Glutamatergic neuron (in vitro differentiated cells): Measurements from ENCODE around the gene PPP2R2C. TPM values are rescaled to one million over a fixed set of nuclear protein-coding genes. Genes with fewer than 3 reads are reported as not detected.

ENCODE experiments used
- DNase-seq: peaks from one replicate; pipeline ENCODE4 v3.0.0; 2022
- H3K27ac Mint-ChIP-seq: one replicate; pipeline ENCODE4 v1.8.0; 2020; ENCODE audit warnings: mild to moderate bottlenecking, mixed read lengths, inconsistent platforms; ENCODE audit not compliant: unreplicated experiment
- H3K27me3 Mint-ChIP-seq: one replicate; pipeline ENCODE4 v1.8.0; 2020; ENCODE audit warnings: mild to moderate bottlenecking, moderate library complexity, mixed read lengths, inconsistent platforms; ENCODE audit not compliant: unreplicated experiment
- H3K36me3 Mint-ChIP-seq: one replicate; pipeline ENCODE4 v1.8.0; 2020; ENCODE audit warnings: mild to moderate bottlenecking, mixed read lengths, inconsistent platforms; ENCODE audit not compliant: unreplicated experiment
- H3K4me1 Mint-ChIP-seq: one replicate; pipeline ENCODE4 v1.8.0; 2020; ENCODE audit warnings: mild to moderate bottlenecking, low read depth, mixed read lengths, inconsistent platforms; ENCODE audit not compliant: unreplicated experiment
- H3K4me3 Mint-ChIP-seq: one replicate; pipeline ENCODE4 v1.8.0; 2020; ENCODE audit warnings: mild to moderate bottlenecking, mixed read lengths, inconsistent platforms; ENCODE audit not compliant: unreplicated experiment
- H3K9me3 Mint-ChIP-seq: one replicate; pipeline ENCODE4 v1.8.0; 2020; ENCODE audit warnings: mild to moderate bottlenecking, moderate library complexity, mixed read lengths, inconsistent platforms; ENCODE audit not compliant: unreplicated experiment
- total RNA-seq: library from RNA; stranded (reverse); fragmentation: NEBNext Ultra II Directional; extraction: Animal tissue kit (Norgen Biotek cat#: 25700); gene quantifications from one replicate; pipeline ENCODE4 v1.2.1, GENCODE V29; 2021; ENCODE audit not compliant: unreplicated experiment
- TF ChIP-seq, protein P1 (sequence below): fragments of 200-600 bp; sonication (generic); IDR thresholded peaks from one replicate; pipeline ENCODE4 v1.5.0; 2021; ENCODE audit not compliant: partially characterized antibody, unreplicated experiment

PPP2R2C gene
- total RNA-seq, 1 donor from 2014 or later: 9.4 TPM

DNA sequence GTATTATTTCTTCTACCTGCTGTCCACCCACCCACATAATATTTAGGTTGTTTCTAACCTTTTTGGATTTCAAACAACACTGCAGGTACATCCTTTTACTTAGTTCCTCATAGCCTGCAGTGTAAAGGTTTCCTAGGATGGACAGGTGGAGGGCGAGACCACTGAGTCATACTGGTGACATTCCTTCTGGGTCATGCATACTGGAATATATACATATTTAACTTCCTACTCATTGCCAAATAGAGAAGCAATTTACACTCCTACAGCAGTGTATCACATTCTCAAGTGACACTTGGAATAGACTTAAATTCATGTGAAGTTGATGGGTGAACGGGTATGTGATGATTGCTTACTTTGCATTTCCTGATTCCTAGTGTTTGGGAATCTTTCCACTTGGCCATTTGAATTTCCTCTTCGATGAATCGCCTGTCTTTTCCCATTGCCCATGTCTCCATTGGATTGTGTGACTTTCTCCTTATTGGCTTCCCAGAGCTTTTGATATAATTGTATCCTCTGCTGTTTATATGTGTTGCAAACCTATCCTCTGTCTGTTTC is 8.2 kb upstream of the PPP2R2C start:
- TF ChIP-seq, protein P1, sequence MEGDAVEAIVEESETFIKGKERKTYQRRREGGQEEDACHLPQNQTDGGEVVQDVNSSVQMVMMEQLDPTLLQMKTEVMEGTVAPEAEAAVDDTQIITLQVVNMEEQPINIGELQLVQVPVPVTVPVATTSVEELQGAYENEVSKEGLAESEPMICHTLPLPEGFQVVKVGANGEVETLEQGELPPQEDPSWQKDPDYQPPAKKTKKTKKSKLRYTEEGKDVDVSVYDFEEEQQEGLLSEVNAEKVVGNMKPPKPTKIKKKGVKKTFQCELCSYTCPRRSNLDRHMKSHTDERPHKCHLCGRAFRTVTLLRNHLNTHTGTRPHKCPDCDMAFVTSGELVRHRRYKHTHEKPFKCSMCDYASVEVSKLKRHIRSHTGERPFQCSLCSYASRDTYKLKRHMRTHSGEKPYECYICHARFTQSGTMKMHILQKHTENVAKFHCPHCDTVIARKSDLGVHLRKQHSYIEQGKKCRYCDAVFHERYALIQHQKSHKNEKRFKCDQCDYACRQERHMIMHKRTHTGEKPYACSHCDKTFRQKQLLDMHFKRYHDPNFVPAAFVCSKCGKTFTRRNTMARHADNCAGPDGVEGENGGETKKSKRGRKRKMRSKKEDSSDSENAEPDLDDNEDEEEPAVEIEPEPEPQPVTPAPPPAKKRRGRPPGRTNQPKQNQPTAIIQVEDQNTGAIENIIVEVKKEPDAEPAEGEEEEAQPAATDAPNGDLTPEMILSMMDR: no peak
- Mint-ChIP-seq H3K9me3 (peaks cover 2% of the 10 kb centered on the region), H3K27ac (no peak overlapping the region), H3K4me3 (no peak overlapping the region), H3K27me3 (peaks cover 1% of the 10 kb centered on the region), H3K36me3 (peaks cover 11% of the 10 kb centered on the region), H3K4me1 (peaks cover 9% of the 10 kb centered on the region)
- no peak for DNase-seq

DNA sequence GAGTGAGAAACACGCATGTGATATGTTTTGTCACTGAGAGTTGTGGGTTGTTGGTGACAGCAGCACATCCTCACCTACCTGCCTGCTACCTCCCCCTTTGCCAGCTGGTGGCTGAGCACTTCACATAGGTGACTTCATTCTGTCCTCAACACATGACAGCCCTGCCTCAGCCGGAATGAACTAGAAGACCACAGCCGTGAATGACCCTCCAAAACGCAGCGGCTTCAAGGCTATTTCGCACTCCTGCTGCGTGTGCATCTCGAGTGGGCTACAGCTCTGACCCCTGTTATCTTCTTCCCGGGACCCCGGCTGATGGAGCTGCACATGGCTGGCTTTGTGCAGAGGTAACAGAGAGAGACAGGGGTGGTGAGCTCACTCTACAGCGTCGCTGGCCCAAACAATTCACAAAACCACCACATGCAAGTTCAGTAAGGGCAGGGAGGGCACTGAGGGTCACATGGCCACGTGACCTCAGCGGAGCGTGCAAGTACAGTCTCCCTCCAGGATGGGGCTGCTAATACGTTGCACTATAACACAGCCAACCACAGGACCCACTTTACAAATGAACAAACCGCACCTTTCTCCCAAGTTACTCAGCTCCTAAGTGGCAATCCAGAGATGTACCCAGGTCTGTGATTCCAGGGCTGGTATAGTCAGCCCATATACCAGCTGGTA is 6.3 kb upstream of the PPP2R2C start:
- no peaks in the 10 kb centered on the region for H3K36me3 Mint-ChIP-seq
- H3K9me3 Mint-ChIP-seq: peaks cover 5% of the 10 kb centered on the region
- no peak overlapping the region for H3K27ac Mint-ChIP-seq
- TF ChIP-seq, protein P1: no peak
- no peak for DNase-seq
- peaks cover 9% of the 10 kb centered on the region for H3K4me1 Mint-ChIP-seq
- peaks cover 5% of the 10 kb centered on the region for H3K27me3 Mint-ChIP-seq
- no peak overlapping the region for H3K4me3 Mint-ChIP-seq

DNA sequence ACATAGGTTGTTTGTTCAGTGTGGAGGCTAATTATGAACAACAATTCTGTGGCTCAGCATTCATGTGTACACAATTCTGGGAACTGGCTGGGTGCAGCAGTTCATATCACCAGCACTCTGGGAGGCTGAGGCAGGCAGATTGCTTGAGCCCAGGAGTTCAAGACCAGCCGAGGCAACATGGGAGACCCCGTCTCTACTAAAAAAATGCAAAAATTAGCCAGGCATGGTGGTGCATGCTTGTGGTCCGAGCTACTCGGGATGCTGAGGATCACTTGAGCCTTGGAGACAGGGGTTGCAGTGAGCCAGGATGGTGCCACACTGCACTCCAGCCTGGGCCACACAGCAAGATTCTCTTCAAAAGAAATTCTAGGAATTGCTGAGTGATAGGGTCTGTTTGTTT is 4.5 kb upstream of the PPP2R2C start:
- peaks cover 9% of the 10 kb centered on the region for H3K4me1 Mint-ChIP-seq
- H3K4me3 Mint-ChIP-seq: no peak overlapping the region
- H3K27ac Mint-ChIP-seq: no peak overlapping the region
- no peak for DNase-seq
- TF ChIP-seq, protein P1: no peak
- no peaks in the 10 kb centered on the region for H3K36me3 Mint-ChIP-seq
- peaks cover 11% of the 10 kb centered on the region for H3K27me3 Mint-ChIP-seq
- peaks cover 5% of the 10 kb centered on the region for H3K9me3 Mint-ChIP-seq

DNA sequence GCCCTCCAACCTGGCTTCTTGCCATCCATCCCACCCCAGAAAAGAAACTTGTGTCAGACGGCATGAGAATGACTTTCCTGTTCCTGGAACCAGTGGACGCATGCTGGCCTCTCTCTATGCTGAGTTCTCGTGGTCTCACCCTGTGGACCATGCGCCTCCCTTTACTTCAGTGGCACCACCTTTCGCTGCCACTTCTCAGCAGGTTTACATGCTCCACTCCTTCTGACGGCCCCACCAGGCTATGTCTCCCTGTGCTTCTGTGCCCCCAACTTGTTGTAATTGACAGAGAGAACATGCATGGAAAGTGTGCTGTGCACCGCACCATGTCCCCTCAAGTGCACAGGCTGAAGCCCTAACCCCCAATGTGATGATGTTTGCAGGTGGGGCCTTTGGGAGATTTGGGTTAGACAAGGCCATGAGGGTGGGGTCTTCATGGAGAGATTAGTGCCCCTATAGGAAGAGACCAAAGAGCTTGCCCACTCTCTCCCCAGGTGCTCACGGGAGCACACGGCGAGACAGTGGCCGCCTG is 3.1 kb upstream of the PPP2R2C start:
- Mint-ChIP-seq H3K36me3 (no peaks in the 10 kb centered on the region), H3K4me1 (peaks cover 9% of the 10 kb centered on the region), H3K9me3 (peaks cover 5% of the 10 kb centered on the region), H3K27me3 (peaks cover 11% of the 10 kb centered on the region), H3K27ac (no peak overlapping the region), H3K4me3 (no peak overlapping the region)
- DNase-seq: no peak
- TF ChIP-seq, protein P1: no peak
